Thyroid gland (tissue), 4 donors: ENCODE data around the gene HASPIN.

Experiments
- CTCF ChIP-seq, 6 experiments: fragments of 200-600 bp in 3 of 6; fragments of 450-650 bp in 3 of 6; sonication (generic) in 3 of 6; IDR thresholded peaks; one replicate each; pipeline ENCODE4 v1.5.1; 2016 to 2019; ENCODE audit warnings: antibody characterized with exemption in 6 of 6, mild to moderate bottlenecking in 2 of 6, inconsistent platforms in 1 of 6, moderate library complexity in 1 of 6
- POLR2A ChIP-seq, 2 donors: fragments of 450-650 bp; IDR thresholded peaks; one replicate each; pipeline ENCODE4 v1.6.1; 2017; ENCODE audit warnings: antibody characterized with exemption in 2 of 2, mild to moderate bottlenecking in 2 of 2, moderate library complexity in 1 of 2

DNA sequence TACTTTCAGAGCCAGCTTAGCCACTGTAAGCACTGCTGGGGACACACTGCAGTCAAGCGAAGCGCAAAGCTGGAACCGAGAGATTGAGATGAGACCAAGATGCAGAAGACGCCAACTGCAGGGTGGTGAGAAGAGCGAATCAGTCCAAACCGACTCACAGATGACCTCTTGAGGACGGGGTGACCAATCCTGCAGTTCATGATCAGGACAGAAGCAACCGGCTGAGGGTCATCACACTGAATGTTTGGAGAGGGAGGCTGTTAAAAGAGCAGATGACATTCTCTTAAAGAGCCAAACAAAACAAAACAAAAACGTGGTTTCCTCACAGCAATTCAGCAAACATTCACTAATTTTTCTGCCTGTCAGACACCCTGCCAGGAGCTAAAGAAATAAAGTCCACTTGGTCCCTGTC is 8.5 kb downstream of the HASPIN start:
- TF ChIP-seq POLR2A (IDR thresholded peaks at IDR 0.05) = no peak
- TF ChIP-seq CTCF (IDR thresholded peaks at IDR 0.05) = no peak
